ENCODE measurements around the gene CHD3.

CHD3 gene

DNA sequence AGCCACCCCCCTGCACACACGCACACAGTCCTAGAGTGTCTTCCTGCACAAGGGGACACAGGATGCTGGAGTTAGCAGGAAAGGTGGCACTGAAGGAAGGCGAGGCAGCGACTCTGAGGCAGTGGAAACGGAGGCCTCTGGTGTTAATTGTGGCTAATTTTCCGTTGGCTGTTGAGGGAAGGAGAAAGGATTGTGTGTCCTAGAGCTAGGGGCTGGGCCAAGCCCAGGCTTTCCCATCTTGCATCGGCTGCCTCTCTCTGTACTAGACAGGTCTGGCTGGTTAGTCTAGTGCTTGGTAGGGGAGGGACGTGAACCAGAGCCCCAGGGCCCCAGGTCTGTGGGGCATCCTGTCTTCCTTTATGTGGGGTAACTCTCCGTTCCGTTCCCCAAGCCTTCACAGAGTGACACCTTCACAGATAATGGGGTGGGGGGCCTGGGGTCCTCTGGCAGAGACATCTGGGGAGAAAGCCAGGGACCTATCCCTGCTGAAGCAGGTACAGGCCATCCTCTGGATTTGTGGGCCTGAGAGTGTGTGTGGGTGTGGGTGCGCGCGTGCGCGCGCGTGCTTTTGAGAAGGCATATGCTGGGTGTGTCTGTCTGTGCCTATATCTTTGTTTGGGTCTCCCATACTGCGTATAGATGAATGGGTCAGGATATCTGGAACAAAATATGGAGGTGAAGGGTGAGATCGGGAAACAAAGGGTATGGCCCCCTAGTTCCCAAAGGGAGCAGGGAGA lies at the start of gene CHD3:
CHD3 (plus strand) TSS at position 606 of the 737 bp plus-strand sequence. CDS start 212 bp downstream, outside the sequence.
- DNase-seq: no peak

DNA sequence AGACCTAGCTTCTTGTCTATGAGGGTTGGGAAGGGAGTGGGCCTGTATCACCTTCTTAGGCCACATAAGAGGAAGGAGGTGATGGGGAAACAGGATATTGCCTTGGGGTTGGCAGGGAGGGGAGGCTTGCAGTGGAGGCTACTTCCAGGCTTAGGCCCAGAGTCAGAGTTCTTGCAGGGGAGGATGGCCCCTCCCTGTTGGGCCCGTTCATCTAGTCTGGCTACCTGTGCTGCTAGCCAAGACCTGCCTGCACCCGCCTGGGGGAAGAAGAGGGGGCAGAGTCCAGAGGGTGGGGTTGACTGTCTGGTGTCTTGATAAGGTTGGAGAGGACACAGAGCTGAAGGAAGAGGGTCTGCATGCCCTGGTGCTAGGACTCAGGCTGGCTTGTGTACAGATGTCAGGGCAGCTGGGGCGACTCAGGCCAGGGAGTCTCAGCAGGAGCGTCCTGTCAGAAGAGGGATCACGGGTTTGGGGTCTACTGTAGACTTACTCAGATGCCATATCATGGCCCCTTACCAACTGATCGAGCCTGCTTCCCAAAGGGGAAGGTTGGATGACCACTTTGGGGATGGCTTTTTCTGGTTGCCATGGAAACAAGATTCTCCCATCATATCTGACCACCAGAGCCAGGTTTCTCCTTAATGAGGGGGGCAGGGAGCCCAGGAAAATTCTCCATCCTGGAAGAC lies 49.3 kb upstream of the CHD3 start:
- no peak for DNase-seq

GRCh38 chr17:7839876-7840261 lies 48.7 kb upstream of the CHD3 start:
- no peak for DNase-seq

GRCh38 chr17:7840441-7840840 lies 48.1 kb upstream of the CHD3 start:
- DNase-seq: no peak

GRCh38 chr17:7840875-7841274 lies 47.7 kb upstream of the CHD3 start:
- no peak for DNase-seq

DNA sequence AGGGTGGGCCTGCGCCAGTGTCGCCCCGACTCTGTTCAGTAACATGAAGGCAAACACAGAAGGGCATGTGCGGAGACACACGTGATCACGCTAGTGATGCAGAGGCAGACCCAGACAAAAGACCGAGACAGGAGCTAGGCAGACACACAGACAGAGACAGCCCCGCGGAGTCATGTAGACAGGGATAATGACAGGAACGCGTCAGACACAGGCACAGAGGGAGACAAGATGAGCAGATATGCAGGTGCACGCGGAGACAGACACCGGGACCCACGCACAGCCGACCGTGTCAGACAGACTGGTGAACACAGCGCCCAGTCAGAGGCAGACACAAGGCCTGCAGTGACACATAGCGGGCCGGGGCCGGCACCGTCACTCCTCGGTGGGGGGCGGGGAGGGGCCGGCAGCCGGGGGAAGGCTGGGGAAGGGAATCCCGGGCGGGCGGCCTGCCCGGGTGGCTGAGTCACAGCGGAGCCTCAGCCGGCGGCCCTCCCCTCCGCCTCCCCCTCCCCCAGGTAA lies 47.1 kb upstream of the CHD3 start:
- DNase-seq: no peak

DNA sequence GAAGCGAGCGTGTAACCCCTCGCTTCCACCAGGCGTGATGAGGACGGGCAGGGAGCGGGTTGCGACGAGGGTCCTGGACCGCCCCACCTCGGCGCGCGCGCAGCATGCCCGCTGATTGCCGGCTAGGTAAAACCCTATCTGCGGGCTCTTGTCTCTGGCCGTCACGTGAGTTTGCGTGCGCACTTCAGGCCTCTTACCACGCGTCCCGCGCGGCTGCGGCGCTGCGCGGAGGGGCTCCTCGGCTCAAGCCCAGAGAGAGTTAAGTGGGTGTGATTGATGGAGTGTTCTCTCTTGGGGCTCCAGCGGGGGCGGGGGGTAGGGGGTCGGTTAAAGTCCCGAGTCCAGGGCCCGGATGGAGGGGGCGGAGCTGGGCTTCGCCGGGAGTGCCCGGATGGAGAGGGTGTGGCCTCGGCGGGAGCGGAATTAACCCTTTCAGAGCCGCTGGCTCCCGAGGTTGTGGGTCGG lies 46.6 kb upstream of the CHD3 start:
- DNase-seq: peak; percentile 51

GRCh38 chr17:7842380-7843256 lies 46.0 kb upstream of the CHD3 start:
- DNase-seq: no peak

GRCh38 chr17:7843257-7843535 lies 45.4 kb upstream of the CHD3 start:
- no peak for DNase-seq

DNA sequence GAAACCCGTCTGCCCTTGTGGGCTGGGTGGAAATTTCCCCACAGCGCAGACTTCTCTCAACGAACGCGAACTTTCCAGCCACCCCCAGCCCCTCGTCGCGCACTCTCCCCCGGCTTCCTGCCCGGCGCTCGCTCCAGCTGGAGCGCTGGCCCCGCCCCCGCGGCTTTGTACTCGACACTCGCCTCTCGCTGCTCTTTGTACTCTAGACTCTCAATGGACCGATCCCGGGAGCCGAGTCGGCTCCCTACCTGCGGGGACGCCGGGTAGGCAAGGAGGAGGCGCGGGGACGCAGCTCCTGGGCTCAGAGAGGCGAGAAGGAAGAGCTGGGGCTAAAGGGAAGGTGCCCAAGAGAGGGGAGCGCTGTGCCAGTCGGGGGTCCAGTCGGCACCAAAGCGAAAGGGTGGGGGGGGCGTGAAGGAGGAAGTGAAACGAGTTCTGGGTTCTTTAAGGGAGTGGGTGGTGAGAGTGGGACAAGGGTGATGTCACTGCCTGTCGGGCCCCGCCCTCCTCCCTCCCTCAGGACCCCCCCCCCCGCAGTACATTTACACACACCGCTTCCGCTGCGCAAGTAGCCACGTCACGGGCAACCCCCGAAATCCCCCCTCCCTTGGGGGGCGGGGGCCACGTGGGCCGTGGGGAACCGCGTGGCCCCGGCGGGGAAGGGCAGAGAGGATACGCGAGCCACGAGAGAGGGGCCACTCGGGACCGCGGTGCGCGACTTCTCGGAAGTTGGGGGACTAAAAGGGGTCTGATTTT lies 44.9 kb upstream of the CHD3 start:
- no peak for DNase-seq

GRCh38 chr17:7844292-7845154 lies 44.1 kb upstream of the CHD3 start:
- peak; percentile 57 for DNase-seq

DNA sequence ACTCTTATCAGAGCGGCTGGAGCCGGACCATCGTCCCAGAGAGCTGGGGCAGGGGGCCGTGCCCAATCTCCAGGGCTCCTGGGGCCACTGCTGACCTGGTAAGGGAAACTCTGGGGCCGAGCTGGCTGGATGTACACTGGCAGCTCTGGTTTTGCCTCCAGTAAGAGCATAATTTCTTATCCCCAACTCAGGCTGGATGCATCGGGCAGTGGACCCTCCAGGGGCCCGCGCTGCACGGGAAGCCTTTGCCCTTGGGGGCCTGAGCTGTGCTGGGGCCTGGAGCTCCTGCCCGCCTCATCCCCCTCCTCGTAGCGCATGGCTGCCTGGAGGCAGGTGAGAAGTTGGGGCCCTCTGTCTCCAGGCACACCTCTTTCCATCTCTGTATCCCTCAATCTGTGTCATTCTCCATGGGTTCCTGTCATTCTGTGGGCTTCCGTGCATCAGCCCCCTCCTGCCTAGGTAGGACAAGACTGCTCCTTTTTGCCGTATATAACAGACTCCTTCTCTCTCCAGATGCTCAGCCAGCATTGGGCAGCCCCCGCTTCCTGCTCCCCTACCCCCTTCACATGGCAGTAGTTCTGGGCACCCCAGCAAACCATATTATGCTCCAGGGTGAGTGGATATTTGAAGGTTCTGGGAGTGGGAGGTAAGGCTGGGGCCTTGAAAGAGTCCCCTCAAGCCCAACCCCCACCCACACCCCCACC lies 43.1 kb upstream of the CHD3 start:
- DNase-seq: no peak

GRCh38 chr17:7846063-7846735 lies 42.4 kb upstream of the CHD3 start:
- no peak for DNase-seq

GRCh38 chr17:7846765-7847661 lies 41.6 kb upstream of the CHD3 start:
- no peak for DNase-seq

DNA sequence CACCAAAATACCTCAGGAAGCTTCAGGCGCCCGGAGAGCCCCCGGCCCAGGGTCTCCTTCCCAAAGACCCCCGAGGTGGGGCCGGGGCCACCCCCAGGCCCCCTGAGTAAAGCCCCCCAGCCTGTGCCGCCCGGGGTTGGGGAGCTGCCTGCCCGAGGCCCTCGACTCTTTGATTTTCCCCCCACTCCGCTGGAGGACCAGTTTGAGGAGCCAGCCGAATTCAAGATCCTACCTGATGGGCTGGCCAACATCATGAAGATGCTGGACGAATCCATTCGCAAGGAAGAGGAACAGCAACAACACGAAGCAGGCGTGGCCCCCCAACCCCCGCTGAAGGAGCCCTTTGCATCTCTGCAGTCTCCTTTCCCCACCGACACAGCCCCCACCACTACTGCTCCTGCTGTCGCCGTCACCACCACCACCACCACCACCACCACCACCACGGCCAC lies 40.4 kb upstream of the CHD3 start:
- DNase-seq: no peak

- no peak for DNase-seq
Observed at GRCh38 chr17:7848739-7849129, 39.9 kb upstream of the CHD3 start.

GRCh38 chr17:7849130-7849750 lies 39.3 kb upstream of the CHD3 start:
- no peak for DNase-seq

DNA sequence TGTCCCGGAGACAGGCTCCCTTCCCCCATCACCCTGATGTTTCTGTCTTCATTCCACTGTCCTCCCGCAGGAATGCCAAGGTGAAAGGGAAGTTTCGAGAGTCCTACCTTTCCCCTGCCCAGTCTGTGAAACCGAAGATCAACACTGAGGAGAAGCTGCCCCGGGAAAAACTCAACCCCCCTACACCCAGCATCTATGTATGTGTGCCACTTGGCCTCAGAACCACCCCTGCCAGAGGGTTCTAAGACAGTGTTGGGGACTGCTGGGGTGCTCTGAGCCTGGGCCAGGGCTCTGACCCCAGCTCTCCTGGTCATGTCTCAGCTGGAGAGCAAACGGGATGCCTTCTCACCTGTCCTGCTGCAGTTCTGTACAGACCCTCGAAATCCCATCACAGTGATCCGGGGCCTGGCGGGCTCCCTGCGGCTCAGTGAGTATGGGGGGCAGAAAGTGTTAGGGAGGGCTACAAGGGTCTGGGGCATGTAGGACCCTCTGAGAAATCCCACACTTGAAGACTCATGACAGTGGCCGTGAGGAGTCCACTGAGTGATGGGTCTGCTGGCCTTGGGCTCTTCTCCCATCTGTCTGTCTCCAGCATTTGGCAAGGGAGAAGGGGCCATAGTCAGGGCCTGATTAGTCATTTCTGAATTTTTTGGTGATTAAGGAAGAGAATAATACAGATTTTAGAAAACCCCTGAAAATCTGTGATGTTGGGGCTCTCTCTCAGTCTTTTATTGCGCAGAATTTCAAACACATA lies 38.7 kb upstream of the CHD3 start:
- DNase-seq: no peak

Measured in NCI-H1436 treated with DMSO at 0.1 percent for 48 hours (cell line).